HL-60 (cell line): ENCODE results near the gene IL17F.

Experiments used
- DNase-seq, 2 experiments: peaks; one replicate each; pipeline ENCODE4 v3.0.0-alpha.2; 2010 to 2020; ENCODE audit warnings: low read depth in 1 of 2, low spot score in 1 of 2
- H3K27ac ChIP-seq: fragments of 250-450 bp; sonication (Bioruptor Pico); replicated peaks from 2 replicates; pipeline ENCODE4 v1.5.1; 2020; ENCODE audit warnings: mild to moderate bottlenecking, moderate library complexity
- H3K27me3 ChIP-seq: fragments of 250-450 bp; sonication (Bioruptor Pico); 2 replicates; pipeline ENCODE4 v1.5.1; 2021; ENCODE audit warnings: mild to moderate bottlenecking, moderate library complexity; ENCODE audit not compliant: insufficient read depth, poor library complexity, severe bottlenecking
- H3K4me3 ChIP-seq: replicated peaks from 2 replicates; pipeline ENCODE4 v1.5.1; 2011; ENCODE audit warnings: mild to moderate bottlenecking, control low read depth, low read length; ENCODE audit not compliant: insufficient read depth
- GABPA ChIP-seq: IDR thresholded peaks from 2 replicates; pipeline ENCODE4 v1.6.1; 2012; ENCODE audit warnings: low read depth
- POLR2AphosphoS5 ChIP-seq: IDR thresholded peaks from 2 replicates; pipeline ENCODE4 v1.6.1; 2012; ENCODE audit warnings: low read depth
- REST ChIP-seq: IDR thresholded peaks from 2 replicates; pipeline ENCODE4 v1.6.1; 2012; ENCODE audit warnings: low read depth; ENCODE audit not compliant: insufficient replicate concordance
- SPI1 ChIP-seq: IDR thresholded peaks from 2 replicates; pipeline ENCODE4 v1.6.1; 2012; ENCODE audit warnings: low read depth, mild to moderate bottlenecking, borderline replicate concordance
- TF ChIP-seq, protein P1 (sequence below): IDR thresholded peaks from one replicate; pipeline ENCODE4 v1.5.1; 2011; ENCODE audit warnings: low read length, control low read depth, inconsistent platforms; ENCODE audit not compliant: insufficient read depth

IL17F gene

GRCh38 chr6:52209770-52210169 lies 34.5 kb downstream of the IL17F start:
- no peaks in the 10 kb centered on the region for H3K27me3 ChIP-seq
- no peak overlapping the region for H3K4me3 ChIP-seq
- no peak for TF ChIP-seq POLR2AphosphoS5
- TF ChIP-seq SPI1 = no peak
- TF ChIP-seq GABPA = no peak
- TF ChIP-seq REST = no peak
- TF ChIP-seq, protein P1, sequence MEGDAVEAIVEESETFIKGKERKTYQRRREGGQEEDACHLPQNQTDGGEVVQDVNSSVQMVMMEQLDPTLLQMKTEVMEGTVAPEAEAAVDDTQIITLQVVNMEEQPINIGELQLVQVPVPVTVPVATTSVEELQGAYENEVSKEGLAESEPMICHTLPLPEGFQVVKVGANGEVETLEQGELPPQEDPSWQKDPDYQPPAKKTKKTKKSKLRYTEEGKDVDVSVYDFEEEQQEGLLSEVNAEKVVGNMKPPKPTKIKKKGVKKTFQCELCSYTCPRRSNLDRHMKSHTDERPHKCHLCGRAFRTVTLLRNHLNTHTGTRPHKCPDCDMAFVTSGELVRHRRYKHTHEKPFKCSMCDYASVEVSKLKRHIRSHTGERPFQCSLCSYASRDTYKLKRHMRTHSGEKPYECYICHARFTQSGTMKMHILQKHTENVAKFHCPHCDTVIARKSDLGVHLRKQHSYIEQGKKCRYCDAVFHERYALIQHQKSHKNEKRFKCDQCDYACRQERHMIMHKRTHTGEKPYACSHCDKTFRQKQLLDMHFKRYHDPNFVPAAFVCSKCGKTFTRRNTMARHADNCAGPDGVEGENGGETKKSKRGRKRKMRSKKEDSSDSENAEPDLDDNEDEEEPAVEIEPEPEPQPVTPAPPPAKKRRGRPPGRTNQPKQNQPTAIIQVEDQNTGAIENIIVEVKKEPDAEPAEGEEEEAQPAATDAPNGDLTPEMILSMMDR = no peak
- DNase-seq = no peak
- H3K27ac ChIP-seq = no peak overlapping the region

GRCh38 chr6:52208612-52209011 lies 35.7 kb downstream of the IL17F start:
- no peak overlapping the region for H3K27ac ChIP-seq
- no peak for TF ChIP-seq SPI1
- TF ChIP-seq, protein P1 = no peak
- TF ChIP-seq REST = no peak
- TF ChIP-seq POLR2AphosphoS5 = no peak
- TF ChIP-seq GABPA = no peak
- H3K27me3 ChIP-seq = no peaks in the 10 kb centered on the region
- DNase-seq = no peak
- H3K4me3 ChIP-seq = no peak overlapping the region

GRCh38 chr6:52207066-52207465 lies 37.2 kb downstream of the IL17F start:
- Histone ChIP-seq H3K27me3 (no peaks in the 10 kb centered on the region), H3K4me3 (no peak overlapping the region), H3K27ac (no peak overlapping the region)
- no peak for TF ChIP-seq GABPA
- no peak for TF ChIP-seq REST
- no peak for TF ChIP-seq POLR2AphosphoS5
- no peak for TF ChIP-seq SPI1
- TF ChIP-seq, protein P1 = no peak
- no peak for DNase-seq
